ENCODE data around the gene PTPRD.

- TF ChIP-seq CTCF (conservative IDR thresholded peaks at IDR 0.05; ENCODE audit: low read depth, low read length) (no peak), EZH2 (IDR thresholded peaks at IDR 0.05; ENCODE audit: borderline replicate concordance, low read depth, low read length, poor library complexity, severe bottlenecking) (no peak)
Measured at GRCh38 chr9:9538356-9538755, 1074.4 kb downstream of the PTPRD start.
